ENCODE data around the gene SKIC2. TPM values are rescaled to one million over a fixed set of nuclear protein-coding genes. Genes with fewer than 3 reads are reported as not detected.
"Not testable (repeated sequence)": the region's sequence is repeated elsewhere in the genome, so short reads cannot be mapped to it uniquely, and the experiment has no call there.

SKIC2 gene
- total RNA-seq, 2 donors from 2014 or later = 36.8 to 45.1 TPM

- DNase-seq; intact Hi-C loops (cut with DNase I): not testable (repeated sequence)
- peak in 1 of 2 donors; percentile 35 for ATAC-seq
Measured at GRCh38 chr6:31980998-31981397, 22.0 kb downstream of the SKIC2 start.

- ATAC-seq = peak; percentile 84 to 86
- intact Hi-C loops (cut with DNase I); DNase-seq: not testable (repeated sequence)
Measured at GRCh38 chr6:31981744-31982143, 22.8 kb downstream of the SKIC2 start, which contains the start of gene C4A. TSS of gene C4A (plus strand) at chr6:31982057. CDS start at chr6:31982108, 51 bp downstream.

- DNase-seq; ATAC-seq; intact Hi-C loops (cut with DNase I): not testable (repeated sequence)
Measured at GRCh38 chr6:31989363-31989762, 30.4 kb downstream of the SKIC2 start.

- intact Hi-C loops (cut with DNase I); ATAC-seq: not testable (repeated sequence)
- peak; percentile 3 for DNase-seq
Measured at GRCh38 chr6:31994421-31994820, 35.4 kb downstream of the SKIC2 start.

- ATAC-seq; intact Hi-C loops (cut with DNase I): not testable (repeated sequence)
- peak; percentile 20 for DNase-seq
Measured at GRCh38 chr6:31996385-31996784, 37.4 kb downstream of the SKIC2 start.

- intact Hi-C loops (cut with DNase I) = not testable (repeated sequence)
- ATAC-seq = peak; percentile 73 to 75
Measured at GRCh38 chr6:32002546-32003268, 43.7 kb downstream of the SKIC2 start.

GRCh38 chr6:32003301-32003700 lies 44.3 kb downstream of the SKIC2 start:
- peak; percentile 10 to 41 for ATAC-seq
- intact Hi-C loops (cut with DNase I); DNase-seq: not testable (repeated sequence)

More at GRCh38 chr6:32002546-32003268, 43.7 kb downstream of the SKIC2 start:
- not testable (repeated sequence) for DNase-seq

- intact Hi-C loops (cut with DNase I); ATAC-seq; DNase-seq: not testable (repeated sequence)
Measured at GRCh38 chr6:32004393-32004792, 45.4 kb downstream of the SKIC2 start.

GRCh38 chr6:32004864-32005537 lies 46.0 kb downstream of the SKIC2 start:
- intact Hi-C loops (cut with DNase I); ATAC-seq; DNase-seq: not testable (repeated sequence)

- intact Hi-C loops (cut with DNase I); ATAC-seq: not testable (repeated sequence)
- DNase-seq = peak; percentile 26
Measured at GRCh38 chr6:32005538-32005880, 46.5 kb downstream of the SKIC2 start.

GRCh38 chr6:32005991-32006529 lies 47.1 kb downstream of the SKIC2 start:
- peak; percentile 16 for DNase-seq
- ATAC-seq; intact Hi-C loops (cut with DNase I): not testable (repeated sequence)

GRCh38 chr6:32007086-32007485 lies 48.1 kb downstream of the SKIC2 start:
- intact Hi-C loops (cut with DNase I); ATAC-seq: not testable (repeated sequence)
- DNase-seq = peak; percentile 7

GRCh38 chr6:32008037-32008436 lies 49.1 kb downstream of the SKIC2 start:
- ATAC-seq, DNase-seq: not testable (repeated sequence)

GRCh38 chr6:32008616-32009015 lies 49.6 kb downstream of the SKIC2 start:
- ATAC-seq; intact Hi-C loops (cut with DNase I): not testable (repeated sequence)
- DNase-seq = peak; percentile 10

More at GRCh38 chr6:32008037-32008436, 49.1 kb downstream of the SKIC2 start:
- intact Hi-C loops (cut with DNase I) = not testable (repeated sequence)

- ATAC-seq; intact Hi-C loops (cut with DNase I): not testable (repeated sequence)
- peak; percentile 10 for DNase-seq
Measured at GRCh38 chr6:32009537-32009936, 50.6 kb downstream of the SKIC2 start.

- not testable (repeated sequence) for ATAC-seq
- DNase-seq = peak; percentile 14
Measured at GRCh38 chr6:32010856-32011530, 52.0 kb downstream of the SKIC2 start.

GRCh38 chr6:32012941-32013617 lies 54.1 kb downstream of the SKIC2 start:
- ATAC-seq = peak; percentile 6 to 8
- peak; percentile 29 for DNase-seq
- intact Hi-C loops (cut with DNase I) = not testable (repeated sequence)

More at GRCh38 chr6:32010856-32011530, 52.0 kb downstream of the SKIC2 start:
- intact Hi-C loops (cut with DNase I) = not testable (repeated sequence)

GRCh38 chr6:32013738-32014137 lies 54.8 kb downstream of the SKIC2 start:
- intact Hi-C loops (cut with DNase I); DNase-seq: not testable (repeated sequence)
- ATAC-seq = peak in 1 of 2 donors; percentile 32

Measured in left cardiac atrium (tissue), 4 donors.